HEK293 (cell line): ENCODE data around the gene THYN1.

Experiments used
- REPIN1 ChIP-seq: fragments of 450-650 bp; formaldehyde crosslinking; IDR thresholded peaks from 2 replicates; pipeline ENCODE4 v1.5.1; 2017; ENCODE audit warnings: missing biosample characterization, missing genetic modification characterization, low read depth
- SP7 ChIP-seq: fragments of 450-650 bp; formaldehyde crosslinking; IDR thresholded peaks from 2 replicates; pipeline ENCODE4 v1.5.1; 2016; ENCODE audit warnings: missing biosample characterization, missing genetic modification characterization
- ZNF146 ChIP-seq: fragments of 450-650 bp; formaldehyde crosslinking; IDR thresholded peaks from 2 replicates; pipeline ENCODE4 v1.5.1; 2016; ENCODE audit warnings: missing biosample characterization, missing genetic modification characterization
- ZNF174 ChIP-seq: fragments of 450-650 bp; formaldehyde crosslinking; IDR thresholded peaks from 2 replicates; pipeline ENCODE4 v1.5.0; 2017; ENCODE audit warnings: missing biosample characterization, mild to moderate bottlenecking, missing genetic modification characterization
- ZNF202 ChIP-seq: fragments of 450-650 bp; formaldehyde crosslinking; IDR thresholded peaks from 2 replicates; pipeline ENCODE4 v1.5.1; 2016; ENCODE audit warnings: missing biosample characterization, missing genetic modification characterization, borderline replicate concordance
- ZNF248 ChIP-seq: fragments of 450-650 bp; formaldehyde crosslinking; IDR thresholded peaks from 2 replicates; pipeline ENCODE4 v1.5.1; 2017; ENCODE audit warnings: missing biosample characterization, missing genetic modification characterization

- TF ChIP-seq ZNF146 (tag by site-specific recombination) (no peak), REPIN1 (tag by site-specific recombination) (no peak), ZNF248 (tag by site-specific recombination) (no peak), ZNF174 (tag by site-specific recombination) (no peak), ZNF202 (tag by site-specific recombination) (no peak), SP7 (tag by site-specific recombination) (no peak)
Measured at GRCh38 chr11:134288486-134288885, 35.3 kb upstream of the THYN1 start.
